COLO668 (cell line): ENCODE results near the gene ENAH.
"Not testable (repeated sequence)": the region's sequence is repeated elsewhere in the genome, so short reads cannot be mapped to it uniquely, and the experiment has no call there.

Experiments
- DNase-seq: peaks from one replicate; lab custom pipeline; 2025; ENCODE audit not compliant: unreplicated experiment; lab: John Stamatoyannopoulos, UW

The ENAH gene

GRCh38 chr1:225474986-225475820 lies 177.7 kb downstream of the ENAH start:
- peak; percentile 73 for DNase-seq

- DNase-seq, result no peak
Observed at GRCh38 chr1:225474439-225474985, 178.4 kb downstream of the ENAH start.

- not testable (repeated sequence) for DNase-seq
Observed at GRCh38 chr1:225473676-225474438, 179.1 kb downstream of the ENAH start.

- not testable (repeated sequence) for DNase-seq
Observed at GRCh38 chr1:225473266-225473665, 179.7 kb downstream of the ENAH start.

GRCh38 chr1:225471453-225472301 lies 181.2 kb downstream of the ENAH start:
- DNase-seq, result no peak

GRCh38 chr1:225471109-225471452 lies 181.8 kb downstream of the ENAH start:
- no peak for DNase-seq

- peak; percentile 43 for DNase-seq
Observed at GRCh38 chr1:225470211-225471108, 182.5 kb downstream of the ENAH start.

GRCh38 chr1:225469051-225469450 lies 183.9 kb downstream of the ENAH start:
- DNase-seq, result no peak

- DNase-seq, result no peak
Observed at GRCh38 chr1:225468270-225469020, 184.5 kb downstream of the ENAH start.

- no peak for DNase-seq
Observed at GRCh38 chr1:225467193-225468020, 185.5 kb downstream of the ENAH start.

GRCh38 chr1:225466848-225467192 lies 186.1 kb downstream of the ENAH start:
- DNase-seq, result no peak

- DNase-seq, result no peak
Observed at GRCh38 chr1:225465793-225466517, 187.0 kb downstream of the ENAH start.

GRCh38 chr1:225464851-225465792 lies 187.8 kb downstream of the ENAH start:
- DNase-seq, result peak; percentile 79

- DNase-seq, result peak; percentile 57
Observed at GRCh38 chr1:225462714-225463574, 190.0 kb downstream of the ENAH start.

GRCh38 chr1:225462429-225462713 lies 190.6 kb downstream of the ENAH start:
- DNase-seq, result peak; percentile 89
